ENCODE data around the gene FZD1. TPM values are rescaled to one million over a fixed set of nuclear protein-coding genes. Genes with fewer than 3 reads are reported as not detected.
A peak's percentile ranks its signal among the peaks of the same experiment; 100 is the strongest.

Gene FZD1
- total and polyA plus RNA-seq, 2 donors (not counting 1 experiment from before 2014, with no cell fraction given) = 7.6 to 12.6 TPM

GRCh38 chr7:91310830-91311460, 46.7 kb downstream of the FZD1 start:
- Histone ChIP-seq H3K36me3 (ENCODE audit: control insufficient read depth, insufficient read depth, low read length) (no peaks in the 10 kb centered on the region), H3K27ac (ENCODE audit: insufficient read depth, low read length) (no peak overlapping the region), H4K20me1 (ENCODE audit: control insufficient read depth, extremely low read depth, insufficient read depth, low read length) (no peaks in the 10 kb centered on the region), H3K4me2 (ENCODE audit: extremely low read depth, insufficient read depth, low read length) (peak overlapping the region; percentile 49), H3K27me3 (ENCODE audit: control insufficient read depth, insufficient read depth, low read length) (no peaks in the 10 kb centered on the region), H3K9ac (ENCODE audit: insufficient read depth, low read length) (no peak overlapping the region), H3K9me3 (ENCODE audit: control insufficient read depth, insufficient read depth, low read depth, low read length) (no peaks in the 10 kb centered on the region), H3K4me1 (ENCODE audit: control insufficient read depth, extremely low read depth, insufficient read depth, low read length) (no peaks in the 10 kb centered on the region), H2AFZ (ENCODE audit: low read length) (no peak overlapping the region), H3K4me3 (replicated peaks in 1 of 4; ENCODE audit: control extremely low read depth in 1 of 4, insufficient read depth in 1 of 4, low read depth in 3 of 4, low read length in 4 of 4) (peak overlapping the region in 1 of 4 experiments; percentile 11), H3K79me2 (ENCODE audit: control insufficient read depth, insufficient read depth, low read length) (no peaks in the 10 kb centered on the region)
- TF ChIP-seq CTCF (conservative IDR thresholded peaks at IDR 0.05 in 1 of 2, IDR thresholded peaks at IDR 0.05 in 1 of 2; ENCODE audit: low read depth in 1 of 2, low read length in 2 of 2) = no peak
- TF ChIP-seq EZH2 (IDR thresholded peaks at IDR 0.05; ENCODE audit: low read length, missing control alignments) = no peak
- peak; percentile 64 to 81 for DNase-seq (ENCODE audit: low read depth in 2 of 2)

GRCh38 chr7:91311839-91312238, 47.6 kb downstream of the FZD1 start:
- Histone ChIP-seq H2AFZ (ENCODE audit: low read length) (no peak overlapping the region), H3K79me2 (ENCODE audit: control insufficient read depth, insufficient read depth, low read length) (no peaks in the 10 kb centered on the region), H3K4me3 (replicated peaks in 1 of 4; ENCODE audit: control extremely low read depth in 1 of 4, insufficient read depth in 1 of 4, low read depth in 3 of 4, low read length in 4 of 4) (no peak overlapping the region), H3K4me1 (ENCODE audit: control insufficient read depth, extremely low read depth, insufficient read depth, low read length) (no peaks in the 10 kb centered on the region), H3K9me3 (ENCODE audit: control insufficient read depth, insufficient read depth, low read depth, low read length) (no peaks in the 10 kb centered on the region), H3K4me2 (ENCODE audit: extremely low read depth, insufficient read depth, low read length) (no peak overlapping the region), H3K36me3 (ENCODE audit: control insufficient read depth, insufficient read depth, low read length) (no peaks in the 10 kb centered on the region), H3K27me3 (ENCODE audit: control insufficient read depth, insufficient read depth, low read length) (no peaks in the 10 kb centered on the region), H3K9ac (ENCODE audit: insufficient read depth, low read length) (no peak overlapping the region), H3K27ac (ENCODE audit: insufficient read depth, low read length) (no peak overlapping the region), H4K20me1 (ENCODE audit: control insufficient read depth, extremely low read depth, insufficient read depth, low read length) (no peaks in the 10 kb centered on the region)
- TF ChIP-seq CTCF (conservative IDR thresholded peaks at IDR 0.05 in 1 of 2, IDR thresholded peaks at IDR 0.05 in 1 of 2; ENCODE audit: low read depth in 1 of 2, low read length in 2 of 2) (no peak), EZH2 (IDR thresholded peaks at IDR 0.05; ENCODE audit: low read length, missing control alignments) (no peak)
- DNase-seq (ENCODE audit: low read depth in 2 of 2) = peak in 1 of 2 donors; percentile 7

- Histone ChIP-seq H3K4me1 (ENCODE audit: control insufficient read depth, extremely low read depth, insufficient read depth, low read length) (no peaks in the 10 kb centered on the region), H3K9ac (ENCODE audit: insufficient read depth, low read length) (no peak overlapping the region), H3K36me3 (ENCODE audit: control insufficient read depth, insufficient read depth, low read length) (no peaks in the 10 kb centered on the region), H3K4me3 (replicated peaks in 1 of 4; ENCODE audit: control extremely low read depth in 1 of 4, insufficient read depth in 1 of 4, low read depth in 3 of 4, low read length in 4 of 4) (no peak overlapping the region), H3K27me3 (ENCODE audit: control insufficient read depth, insufficient read depth, low read length) (no peaks in the 10 kb centered on the region), H3K4me2 (ENCODE audit: extremely low read depth, insufficient read depth, low read length) (no peak overlapping the region), H3K79me2 (ENCODE audit: control insufficient read depth, insufficient read depth, low read length) (no peaks in the 10 kb centered on the region), H3K27ac (ENCODE audit: insufficient read depth, low read length) (no peak overlapping the region), H3K9me3 (ENCODE audit: control insufficient read depth, insufficient read depth, low read depth, low read length) (no peaks in the 10 kb centered on the region), H4K20me1 (ENCODE audit: control insufficient read depth, extremely low read depth, insufficient read depth, low read length) (no peaks in the 10 kb centered on the region), H2AFZ (ENCODE audit: low read length) (no peak overlapping the region)
- no peak for DNase-seq (ENCODE audit: low read depth in 2 of 2)
- TF ChIP-seq EZH2 (IDR thresholded peaks at IDR 0.05; ENCODE audit: low read length, missing control alignments) = no peak
- TF ChIP-seq CTCF (conservative IDR thresholded peaks at IDR 0.05 in 1 of 2, IDR thresholded peaks at IDR 0.05 in 1 of 2; ENCODE audit: low read depth in 1 of 2, low read length in 2 of 2) = no peak
Measured at GRCh38 chr7:91313113-91313512, 48.9 kb downstream of the FZD1 start.

Data from fibroblast of lung (primary cell).